ENCODE results near the gene EIF4E2. TPM values are rescaled to one million over a fixed set of nuclear protein-coding genes. Genes with fewer than 3 reads are reported as not detected.

Gene EIF4E2
- total and polyA plus RNA-seq, 8 donors, result 17.8 to 33.0 (median 26.8) TPM

DNA sequence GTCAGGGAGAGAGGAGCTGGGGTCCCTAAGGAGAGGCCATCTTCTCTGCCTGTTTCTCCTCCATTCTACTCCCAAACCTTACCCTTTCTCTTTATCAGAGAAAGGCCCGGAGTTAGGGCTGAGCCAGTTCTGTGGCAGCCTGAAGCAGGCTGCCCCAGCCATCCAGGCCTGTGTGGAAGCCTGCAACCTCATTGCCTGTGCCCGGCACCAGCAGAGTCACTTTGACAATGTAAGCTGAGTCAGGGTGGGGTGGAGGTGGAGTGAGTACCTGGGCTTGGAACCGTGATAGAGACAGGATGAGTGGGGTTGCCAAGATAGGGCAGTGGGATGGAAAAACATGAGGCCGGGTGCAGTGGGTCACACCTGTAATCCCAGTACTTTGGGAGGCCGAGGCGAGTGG is 5.8 kb upstream of the EIF4E2 start:
- WGBS, 2 donors, result 89 to 90% methylated on average over 6 of the region's 6 CpGs
- Histone ChIP-seq H3K4me3 (no peak overlapping the region), H3K9me3 (no peaks in the 10 kb centered on the region), H3K27me3 (no peaks in the 10 kb centered on the region), H3K27ac (no peak overlapping the region), H3K36me3 (no peaks in the 10 kb centered on the region), H3K4me1 (peaks cover 0 to 4% (median 0%) of the 10 kb centered on the region in 3 donors)
- FAIRE-seq (no peak), DNase-seq (peak in 1 of 6 donors; percentile 20), ATAC-seq (no peak)
- intact Hi-C loops (cut with DNase I), result no loop called here
- TF ChIP-seq, protein P1, sequence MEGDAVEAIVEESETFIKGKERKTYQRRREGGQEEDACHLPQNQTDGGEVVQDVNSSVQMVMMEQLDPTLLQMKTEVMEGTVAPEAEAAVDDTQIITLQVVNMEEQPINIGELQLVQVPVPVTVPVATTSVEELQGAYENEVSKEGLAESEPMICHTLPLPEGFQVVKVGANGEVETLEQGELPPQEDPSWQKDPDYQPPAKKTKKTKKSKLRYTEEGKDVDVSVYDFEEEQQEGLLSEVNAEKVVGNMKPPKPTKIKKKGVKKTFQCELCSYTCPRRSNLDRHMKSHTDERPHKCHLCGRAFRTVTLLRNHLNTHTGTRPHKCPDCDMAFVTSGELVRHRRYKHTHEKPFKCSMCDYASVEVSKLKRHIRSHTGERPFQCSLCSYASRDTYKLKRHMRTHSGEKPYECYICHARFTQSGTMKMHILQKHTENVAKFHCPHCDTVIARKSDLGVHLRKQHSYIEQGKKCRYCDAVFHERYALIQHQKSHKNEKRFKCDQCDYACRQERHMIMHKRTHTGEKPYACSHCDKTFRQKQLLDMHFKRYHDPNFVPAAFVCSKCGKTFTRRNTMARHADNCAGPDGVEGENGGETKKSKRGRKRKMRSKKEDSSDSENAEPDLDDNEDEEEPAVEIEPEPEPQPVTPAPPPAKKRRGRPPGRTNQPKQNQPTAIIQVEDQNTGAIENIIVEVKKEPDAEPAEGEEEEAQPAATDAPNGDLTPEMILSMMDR (IDR thresholded peaks at IDR 0.05), result no peak

DNA sequence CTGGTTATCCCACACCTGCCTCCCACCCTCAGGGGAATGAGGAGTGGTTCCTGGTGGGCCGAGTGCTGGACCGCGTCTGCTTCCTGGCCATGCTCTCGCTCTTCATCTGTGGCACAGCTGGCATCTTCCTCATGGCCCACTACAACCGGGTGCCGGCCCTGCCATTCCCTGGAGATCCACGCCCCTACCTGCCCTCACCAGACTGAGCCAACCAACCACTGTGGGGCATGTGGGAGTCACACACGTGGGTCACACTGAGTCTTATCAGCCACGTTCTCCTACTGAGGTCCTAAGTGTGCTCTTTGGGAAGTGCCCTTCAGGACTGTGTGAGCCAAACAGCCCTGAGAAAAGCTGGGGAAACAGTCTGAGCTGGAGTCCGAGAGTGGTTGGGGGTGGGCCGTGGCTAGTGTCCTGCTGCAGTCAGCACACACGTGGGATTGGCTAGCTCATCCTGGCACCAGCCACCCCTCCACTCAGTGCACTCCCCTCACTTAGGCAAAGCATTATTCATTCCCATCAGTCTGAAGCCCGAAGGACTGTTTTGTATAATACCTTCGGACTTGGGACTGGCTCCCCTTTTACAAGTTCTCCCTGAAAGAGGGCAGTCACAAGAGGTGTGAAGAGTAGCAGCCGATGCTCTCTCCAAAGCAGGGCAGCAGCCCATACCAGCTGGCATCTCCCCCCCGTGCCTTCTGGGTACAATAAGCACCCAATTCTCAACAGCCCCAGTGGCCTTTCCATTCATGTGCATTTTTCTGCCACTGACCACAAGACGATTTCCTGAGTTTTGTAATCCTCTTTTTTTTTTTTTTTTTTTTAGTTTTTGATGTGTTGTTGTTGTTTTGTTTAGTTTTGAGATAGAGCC is 4.7 kb upstream of the EIF4E2 start:
- Histone ChIP-seq H3K9me3 (no peaks in the 10 kb centered on the region), H3K4me3 (no peak overlapping the region), H3K36me3 (no peaks in the 10 kb centered on the region), H3K27me3 (no peaks in the 10 kb centered on the region), H3K4me1 (peaks cover 0 to 5% (median 0%) of the 10 kb centered on the region in 3 donors), H3K27ac (no peak overlapping the region)
- FAIRE-seq, result no peak
- no peak for ATAC-seq
- 83 to 85% methylated on average over 16 to 17 of the region's 17 CpGs for WGBS, 2 donors
- TF ChIP-seq, protein P1 (IDR thresholded peaks at IDR 0.05), result no peak
- peak in 1 of 6 donors; percentile 46 for DNase-seq
- intact Hi-C loops (cut with DNase I), result no loop called here

DNA sequence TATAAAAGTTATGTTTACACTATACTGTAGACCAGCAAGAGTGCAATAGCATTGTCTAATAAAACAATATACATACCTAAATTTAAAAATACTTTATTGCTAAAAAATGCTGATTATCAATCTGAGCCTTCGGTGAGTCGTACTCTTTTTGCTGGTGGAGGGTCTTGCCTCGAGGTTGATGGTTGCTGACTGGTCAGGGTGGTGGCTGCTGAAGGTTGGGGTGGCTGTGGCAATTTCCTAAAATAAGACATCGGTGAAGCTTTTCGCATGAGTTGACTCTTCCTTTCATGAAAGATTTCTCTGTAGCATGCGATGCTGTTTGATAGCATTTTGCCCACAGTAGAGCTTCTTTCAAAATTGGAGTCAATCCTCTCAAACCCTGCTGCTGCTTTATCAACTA is 2.5 kb upstream of the EIF4E2 start:
- H3K36me3 ChIP-seq, result no peaks in the 10 kb centered on the region
- FAIRE-seq (no peak), DNase-seq (no peak), ATAC-seq (no peak)
- WGBS, 2 donors, result 96 to 98% methylated on average over 6 of the region's 6 CpGs
- no peak overlapping the region for H3K4me3 ChIP-seq
- intact Hi-C loops (cut with DNase I), result no loop called here
- H3K27me3 ChIP-seq, result no peaks in the 10 kb centered on the region
- H3K4me1 ChIP-seq, result peaks cover 0 to 15% (median 4%) of the 10 kb centered on the region in 3 donors
- H3K27ac ChIP-seq, result no peak overlapping the region
- TF ChIP-seq, protein P1 (IDR thresholded peaks at IDR 0.05), result no peak
- no peaks in the 10 kb centered on the region for H3K9me3 ChIP-seq

DNA sequence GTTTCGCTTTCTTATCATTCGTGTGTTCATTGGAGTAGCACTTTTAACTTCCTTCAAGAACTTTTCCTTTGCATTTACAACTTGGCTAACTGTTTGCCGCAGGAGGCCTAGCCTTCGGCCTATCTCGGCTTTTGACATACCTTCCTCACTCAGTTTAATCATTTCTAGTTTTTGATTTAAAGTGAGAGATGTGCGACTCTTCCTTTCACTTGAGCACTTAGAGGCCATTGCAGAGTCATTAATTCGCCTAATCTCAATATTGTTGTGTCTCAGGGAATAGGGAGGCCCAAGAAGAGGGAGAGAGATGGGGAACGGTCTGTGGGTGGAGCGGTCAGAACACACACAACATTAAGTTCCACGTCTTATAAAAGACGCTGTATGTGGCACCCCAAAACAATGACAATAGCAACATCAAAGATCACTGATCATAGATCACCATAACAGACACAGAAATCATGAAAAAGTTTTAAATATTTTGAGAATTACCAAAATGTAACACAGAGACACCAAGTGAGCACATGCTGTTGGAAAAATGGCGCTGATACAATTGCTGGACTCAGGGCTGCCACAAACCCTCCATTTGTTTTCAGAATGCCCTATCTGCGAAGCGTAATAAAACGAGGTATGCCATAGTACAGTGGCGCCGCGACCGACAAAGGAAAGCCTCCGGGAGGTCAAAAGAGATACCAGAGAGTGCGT is 685 bp upstream of the EIF4E2 start:
- Histone ChIP-seq H3K9me3 (no peaks in the 10 kb centered on the region), H3K27ac (peak overlapping the region; percentile 92 to 99 (median 95)), H3K4me3 (peak overlapping the region; percentile 82 to 99 (median 94)), H3K27me3 (no peaks in the 10 kb centered on the region), H3K4me1 (peaks cover 0 to 15% (median 4%) of the 10 kb centered on the region in 3 donors), H3K36me3 (no peaks in the 10 kb centered on the region)
- WGBS, 2 donors, result 28% methylated on average over 21 of the region's 21 CpGs
- no peak for DNase-seq
- ATAC-seq, result no peak
- intact Hi-C loops (cut with DNase I), result no loop called here
- TF ChIP-seq, protein P1 (IDR thresholded peaks at IDR 0.05), result no peak
- no peak for FAIRE-seq

Data from pancreas (tissue), 10 donors.